ENCODE measurements around the gene BAIAP2L2.

BAIAP2L2 gene

GRCh38 chr22:38129021-38129420, 18.5 kb upstream of the BAIAP2L2 start:
- H3K18ac ChIP-seq (ENCODE audit: low read length) = no peak overlapping the region
- no peak overlapping the region for H2BK12ac ChIP-seq (ENCODE audit: low read length)
- peaks cover 6% of the 10 kb centered on the region for H3K9me3 ChIP-seq (ENCODE audit: insufficient read depth, low read depth, low read length)
- H4K12ac ChIP-seq (ENCODE audit: low read depth, low read length) = no peak overlapping the region
- H4K8ac ChIP-seq (ENCODE audit: low read depth, low read length) = no peak overlapping the region
- H2AFZ ChIP-seq (ENCODE audit: insufficient read depth, low read length, poor library complexity) = no peak overlapping the region
- H3K4me3 ChIP-seq (ENCODE audit: low read depth, low read length) = no peak overlapping the region
- peaks cover 4% of the 10 kb centered on the region in 2 experiments for H3K4me1 ChIP-seq (ENCODE audit: control insufficient read depth in 1 of 2, insufficient read depth in 2 of 2, low read length in 2 of 2)
- H2BK5ac ChIP-seq (ENCODE audit: low read depth, low read length, poor library complexity) = no peak overlapping the region
- H3K23ac ChIP-seq (ENCODE audit: low read length) = no peak overlapping the region
- DNase-seq = no peak
- H3K27me3 ChIP-seq (ENCODE audit: insufficient read depth, low read length) = no peaks in the 10 kb centered on the region
- H3K9ac ChIP-seq (ENCODE audit: low read length) = no peak overlapping the region
- H3K27ac ChIP-seq (ENCODE audit: low read depth, low read length) = no peak overlapping the region
- H4K91ac ChIP-seq (ENCODE audit: low read depth, low read length) = no peak overlapping the region
- no peak overlapping the region for H3K4me2 ChIP-seq (ENCODE audit: low read length)
- no CpG with 5 or more reads among the region's 10 CpGs for WGBS (ENCODE audit: extremely low coverage, insufficient coverage, insufficient read length)
- H3K14ac ChIP-seq (ENCODE audit: low read length) = no peak overlapping the region
- H3K79me1 ChIP-seq (ENCODE audit: low read length) = no peaks in the 10 kb centered on the region
- H2BK120ac ChIP-seq (ENCODE audit: insufficient read depth, low read length, poor library complexity) = no peak overlapping the region
- H3K4ac ChIP-seq (ENCODE audit: low read depth, low read length) = no peak overlapping the region
- no peak overlapping the region for H2AK5ac ChIP-seq (ENCODE audit: low read length)
- H3K36me3 ChIP-seq (ENCODE audit: control insufficient read depth in 1 of 2, insufficient read depth in 2 of 2, low read length in 2 of 2) = peaks cover 0 to 4% of the 10 kb centered on the region in 2 experiments
- no peaks in the 10 kb centered on the region for H3K79me2 ChIP-seq (ENCODE audit: control insufficient read depth, insufficient read depth, low read length, poor library complexity)

- H3K14ac ChIP-seq (ENCODE audit: low read length) = no peak overlapping the region
Measured at GRCh38 chr22:38127869-38128268, 17.4 kb upstream of the BAIAP2L2 start.

GRCh38 chr22:38126928-38127668, 16.6 kb upstream of the BAIAP2L2 start:
- Histone ChIP-seq H3K4me2 (ENCODE audit: low read length) (no peak overlapping the region), H2BK5ac (ENCODE audit: low read depth, low read length, poor library complexity) (no peak overlapping the region), H3K14ac (ENCODE audit: low read length) (no peak overlapping the region), H2BK120ac (ENCODE audit: insufficient read depth, low read length, poor library complexity) (no peak overlapping the region), H3K4me3 (ENCODE audit: low read depth, low read length) (no peak overlapping the region), H3K4me1 (ENCODE audit: control insufficient read depth in 1 of 2, insufficient read depth in 2 of 2, low read length in 2 of 2) (peaks cover 4% of the 10 kb centered on the region in 2 experiments), H4K8ac (ENCODE audit: low read depth, low read length) (no peak overlapping the region), H2AK5ac (ENCODE audit: low read length) (no peak overlapping the region), H3K27ac (ENCODE audit: low read depth, low read length) (no peak overlapping the region), H3K27me3 (ENCODE audit: insufficient read depth, low read length) (no peaks in the 10 kb centered on the region), H2BK12ac (ENCODE audit: low read length) (no peak overlapping the region), H2AFZ (ENCODE audit: insufficient read depth, low read length, poor library complexity) (no peak overlapping the region), H3K18ac (ENCODE audit: low read length) (no peak overlapping the region), H3K9ac (ENCODE audit: low read length) (no peak overlapping the region), H4K91ac (ENCODE audit: low read depth, low read length) (no peak overlapping the region), H3K36me3 (ENCODE audit: control insufficient read depth in 1 of 2, insufficient read depth in 2 of 2, low read length in 2 of 2) (peaks cover 0 to 4% of the 10 kb centered on the region in 2 experiments), H3K23ac (ENCODE audit: low read length) (no peak overlapping the region), H3K4ac (ENCODE audit: low read depth, low read length) (no peak overlapping the region), H4K12ac (ENCODE audit: low read depth, low read length) (no peak overlapping the region), H3K79me2 (ENCODE audit: control insufficient read depth, insufficient read depth, low read length, poor library complexity) (no peaks in the 10 kb centered on the region), H3K9me3 (ENCODE audit: insufficient read depth, low read depth, low read length) (peaks cover 3% of the 10 kb centered on the region), H3K79me1 (ENCODE audit: low read length) (no peaks in the 10 kb centered on the region)
- DNase-seq = no peak
- WGBS (ENCODE audit: extremely low coverage, insufficient coverage, insufficient read length) = no CpG with 5 or more reads among the region's 23 CpGs

More at GRCh38 chr22:38127869-38128268, 17.4 kb upstream of the BAIAP2L2 start:
- WGBS (ENCODE audit: extremely low coverage, insufficient coverage, insufficient read length) = no CpG with 5 or more reads among the region's 9 CpGs
- H2BK120ac ChIP-seq (ENCODE audit: insufficient read depth, low read length, poor library complexity) = no peak overlapping the region
- peaks cover 3% of the 10 kb centered on the region for H3K9me3 ChIP-seq (ENCODE audit: insufficient read depth, low read depth, low read length)
- DNase-seq = no peak
- H3K79me2 ChIP-seq (ENCODE audit: control insufficient read depth, insufficient read depth, low read length, poor library complexity) = no peaks in the 10 kb centered on the region
- no peak overlapping the region for H3K27ac ChIP-seq (ENCODE audit: low read depth, low read length)
- no peak overlapping the region for H3K23ac ChIP-seq (ENCODE audit: low read length)
- H4K8ac ChIP-seq (ENCODE audit: low read depth, low read length) = no peak overlapping the region
- H3K79me1 ChIP-seq (ENCODE audit: low read length) = no peaks in the 10 kb centered on the region
- no peak overlapping the region for H3K9ac ChIP-seq (ENCODE audit: low read length)
- H3K27me3 ChIP-seq (ENCODE audit: insufficient read depth, low read length) = no peaks in the 10 kb centered on the region
- H3K36me3 ChIP-seq (ENCODE audit: control insufficient read depth in 1 of 2, insufficient read depth in 2 of 2, low read length in 2 of 2) = peaks cover 0 to 4% of the 10 kb centered on the region in 2 experiments
- peaks cover 4% of the 10 kb centered on the region in 2 experiments for H3K4me1 ChIP-seq (ENCODE audit: control insufficient read depth in 1 of 2, insufficient read depth in 2 of 2, low read length in 2 of 2)
- no peak overlapping the region for H4K91ac ChIP-seq (ENCODE audit: low read depth, low read length)
- no peak overlapping the region for H3K4me3 ChIP-seq (ENCODE audit: low read depth, low read length)
- no peak overlapping the region for H2AK5ac ChIP-seq (ENCODE audit: low read length)
- no peak overlapping the region for H4K12ac ChIP-seq (ENCODE audit: low read depth, low read length)
- no peak overlapping the region for H2BK12ac ChIP-seq (ENCODE audit: low read length)
- H2BK5ac ChIP-seq (ENCODE audit: low read depth, low read length, poor library complexity) = no peak overlapping the region
- H3K4me2 ChIP-seq (ENCODE audit: low read length) = no peak overlapping the region
- no peak overlapping the region for H3K18ac ChIP-seq (ENCODE audit: low read length)
- no peak overlapping the region for H2AFZ ChIP-seq (ENCODE audit: insufficient read depth, low read length, poor library complexity)
- no peak overlapping the region for H3K4ac ChIP-seq (ENCODE audit: low read depth, low read length)

GRCh38 chr22:38125751-38126201, 15.3 kb upstream of the BAIAP2L2 start:
- H2AK5ac ChIP-seq (ENCODE audit: low read length) = no peak overlapping the region
- H4K8ac ChIP-seq (ENCODE audit: low read depth, low read length) = no peak overlapping the region
- H3K4me2 ChIP-seq (ENCODE audit: low read length) = no peak overlapping the region
- no peak overlapping the region for H3K9ac ChIP-seq (ENCODE audit: low read length)
- H3K23ac ChIP-seq (ENCODE audit: low read length) = no peak overlapping the region
- no peaks in the 10 kb centered on the region for H3K27me3 ChIP-seq (ENCODE audit: insufficient read depth, low read length)
- H2BK12ac ChIP-seq (ENCODE audit: low read length) = no peak overlapping the region
- WGBS (ENCODE audit: extremely low coverage, insufficient coverage, insufficient read length) = no CpG with 5 or more reads among the region's 11 CpGs
- no peak overlapping the region for H3K4ac ChIP-seq (ENCODE audit: low read depth, low read length)
- peaks cover 0 to 4% of the 10 kb centered on the region in 2 experiments for H3K36me3 ChIP-seq (ENCODE audit: control insufficient read depth in 1 of 2, insufficient read depth in 2 of 2, low read length in 2 of 2)
- no peak overlapping the region for H4K91ac ChIP-seq (ENCODE audit: low read depth, low read length)
- H3K14ac ChIP-seq (ENCODE audit: low read length) = no peak overlapping the region
- no peaks in the 10 kb centered on the region for H3K79me1 ChIP-seq (ENCODE audit: low read length)
- peaks cover 3% of the 10 kb centered on the region for H3K9me3 ChIP-seq (ENCODE audit: insufficient read depth, low read depth, low read length)
- no peak overlapping the region for H2BK5ac ChIP-seq (ENCODE audit: low read depth, low read length, poor library complexity)
- no peak overlapping the region for H3K4me3 ChIP-seq (ENCODE audit: low read depth, low read length)
- H2AFZ ChIP-seq (ENCODE audit: insufficient read depth, low read length, poor library complexity) = no peak overlapping the region
- H4K12ac ChIP-seq (ENCODE audit: low read depth, low read length) = no peak overlapping the region
- H3K18ac ChIP-seq (ENCODE audit: low read length) = no peak overlapping the region
- peaks cover 4% of the 10 kb centered on the region in 2 experiments for H3K4me1 ChIP-seq (ENCODE audit: control insufficient read depth in 1 of 2, insufficient read depth in 2 of 2, low read length in 2 of 2)
- no peak for DNase-seq
- H3K79me2 ChIP-seq (ENCODE audit: control insufficient read depth, insufficient read depth, low read length, poor library complexity) = no peaks in the 10 kb centered on the region
- H2BK120ac ChIP-seq (ENCODE audit: insufficient read depth, low read length, poor library complexity) = no peak overlapping the region
- H3K27ac ChIP-seq (ENCODE audit: low read depth, low read length) = no peak overlapping the region
